HG02938 (cell line): ENCODE data around the gene RAB7A.
A peak's percentile ranks its signal among the peaks of the same experiment; 100 is the strongest.

Experiments
- ATAC-seq: cut with Tn5 transposase; IDR thresholded peaks from one replicate; pipeline ENCODE4 v1.9.1; 2021; ENCODE audit warnings: mild to moderate bottlenecking, moderate library complexity; ENCODE audit not compliant: unreplicated experiment

The RAB7A gene

GRCh38 chr3:128726023-128727016, at the start of gene RAB7A:
TSS of gene RAB7A (plus strand) at chr3:128726183. CDS start at chr3:128795368, 69,185 bp downstream.
- ATAC-seq = peak; percentile 93

DNA sequence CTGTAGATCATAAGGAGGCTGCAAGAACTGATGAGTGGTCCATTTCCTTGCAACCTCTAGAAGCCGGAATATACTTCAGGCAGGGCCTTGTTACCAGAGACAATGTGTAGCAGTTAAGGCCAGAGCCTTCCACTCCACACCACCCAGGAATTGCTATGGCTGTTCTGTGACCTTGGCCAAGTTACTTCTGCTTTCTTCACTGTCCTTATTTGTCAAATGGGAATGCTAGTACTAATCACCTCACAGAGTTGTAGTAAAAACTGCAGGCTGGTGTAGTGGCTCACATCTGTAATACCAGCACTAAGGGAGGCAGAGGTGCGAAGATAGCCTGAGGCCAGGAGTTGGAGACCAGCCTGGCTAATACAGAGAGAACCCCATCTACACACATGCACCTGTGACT, 46.6 kb upstream of the RAB7A start:
- ATAC-seq = no peak

DNA sequence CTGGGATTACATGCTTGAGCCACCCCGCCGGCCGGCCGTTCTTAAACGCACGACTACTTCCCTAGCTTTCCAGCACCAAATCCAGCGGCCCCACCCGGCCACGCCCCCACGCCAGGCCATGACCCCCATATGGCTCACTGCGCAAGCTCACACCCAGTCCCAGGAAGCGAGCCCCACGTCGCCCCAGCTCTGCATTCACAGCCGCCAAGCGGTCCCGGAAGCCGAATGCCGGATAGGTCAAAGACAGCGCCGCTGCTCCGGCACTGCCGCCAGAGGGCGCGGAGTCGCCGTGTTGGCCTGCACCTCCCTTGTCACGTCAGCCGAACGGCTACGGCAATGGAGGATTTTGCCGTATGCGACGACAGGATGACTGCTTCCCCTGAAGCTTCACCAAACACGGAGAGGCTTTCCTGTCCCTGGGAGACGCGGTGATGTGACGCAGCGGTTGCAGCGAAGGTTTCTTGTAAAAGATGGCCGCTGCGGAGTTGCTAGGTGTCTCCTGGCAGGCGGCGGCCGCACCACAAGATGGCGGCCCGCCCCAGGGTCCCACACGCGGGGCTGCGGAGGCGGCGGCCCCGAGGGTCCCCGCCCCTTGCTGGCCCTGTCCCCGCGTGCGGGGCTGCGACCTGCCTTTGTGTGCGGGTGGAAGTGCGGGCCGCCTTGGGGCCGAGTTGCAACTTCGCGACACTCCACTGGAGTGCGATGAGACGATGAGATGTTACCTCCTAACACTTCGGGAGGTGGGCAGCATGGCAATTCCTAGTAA, 45.2 kb upstream of the RAB7A start:
- peak; percentile 91 for ATAC-seq

DNA sequence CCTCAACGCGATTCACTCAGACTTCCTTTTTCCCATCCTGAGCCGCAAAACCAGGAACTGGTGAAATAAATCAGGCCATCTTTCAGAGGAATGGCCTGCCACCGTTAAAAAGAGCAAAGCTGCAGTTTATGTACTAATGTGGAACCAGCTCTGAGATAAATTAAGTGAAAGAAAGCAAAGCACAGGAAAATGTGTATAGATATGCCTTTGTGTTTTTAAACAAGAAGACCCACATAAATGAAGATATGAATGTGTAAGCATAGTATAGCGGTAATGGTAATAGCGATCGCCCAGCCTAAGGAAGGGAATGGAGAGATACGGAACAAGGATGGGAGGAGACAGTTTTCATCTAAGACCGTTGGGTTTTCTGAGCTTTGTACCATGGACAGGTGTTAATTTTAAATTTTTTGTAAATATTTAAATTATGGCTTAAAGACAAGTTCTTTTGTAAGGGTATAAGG, 44.6 kb upstream of the RAB7A start:
- ATAC-seq = no peak

DNA sequence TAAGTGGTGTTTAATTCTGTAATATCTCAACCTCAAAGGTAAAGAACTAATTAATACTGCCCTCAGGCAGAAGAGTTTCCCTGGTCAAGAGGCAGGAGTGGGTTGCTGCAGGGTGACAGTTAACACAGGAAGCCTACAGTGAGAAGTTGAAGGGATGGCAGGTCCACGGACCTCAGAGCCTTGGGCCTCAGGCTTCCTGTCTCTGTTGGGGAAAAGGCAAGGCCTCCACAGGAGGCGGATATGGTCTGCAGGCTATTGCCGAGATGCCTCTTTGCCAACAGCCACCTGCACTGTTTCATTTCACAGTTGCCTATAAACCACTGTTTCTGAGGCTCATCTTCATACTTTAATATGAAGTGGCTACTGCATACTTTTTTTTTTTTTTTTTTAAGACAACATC, 42.0 kb upstream of the RAB7A start:
- no peak for ATAC-seq

GRCh38 chr3:128684986-128685726, 40.8 kb upstream of the RAB7A start:
- ATAC-seq = no peak

- no peak for ATAC-seq
Observed at GRCh38 chr3:128686465-128686864, 39.5 kb upstream of the RAB7A start.

DNA sequence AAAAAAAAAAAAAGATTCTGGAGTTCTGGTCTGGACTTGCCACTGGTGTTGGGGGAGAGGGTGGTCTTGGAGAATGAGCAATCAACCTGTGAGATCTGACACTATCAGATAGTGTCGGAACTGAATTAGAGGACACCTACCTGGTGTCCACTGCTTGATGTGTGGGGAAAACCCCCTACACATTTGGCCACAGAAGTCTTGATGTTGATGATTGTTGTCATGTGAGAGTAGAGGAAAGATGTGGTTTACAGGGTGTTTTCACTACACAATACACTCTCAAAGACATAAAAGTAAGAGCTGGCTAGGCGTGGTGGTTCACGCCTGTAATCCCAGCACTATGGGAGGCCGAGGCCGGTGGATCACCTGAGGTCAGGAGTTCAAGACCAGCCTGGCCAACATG, 36.9 kb upstream of the RAB7A start:
- no peak for ATAC-seq

DNA sequence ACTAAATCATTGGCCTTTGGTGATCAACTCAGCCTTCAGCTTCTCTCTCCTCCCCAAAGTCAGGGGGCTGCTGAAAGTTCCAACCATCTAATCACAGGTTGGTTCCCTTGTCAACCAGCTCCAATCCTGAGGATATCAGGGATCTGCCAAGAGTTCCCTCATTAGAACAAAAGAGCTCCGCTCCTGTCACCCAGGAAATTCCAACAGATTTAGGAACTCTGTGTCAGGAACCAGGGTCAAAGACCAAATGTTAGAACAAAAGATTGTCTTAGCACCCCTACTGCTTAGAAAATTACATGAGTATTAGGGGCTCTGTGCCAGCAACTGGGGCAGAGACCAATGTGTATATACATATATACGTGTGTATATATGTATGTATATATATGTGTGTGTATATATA, 32.3 kb upstream of the RAB7A start:
- ATAC-seq = no peak

DNA sequence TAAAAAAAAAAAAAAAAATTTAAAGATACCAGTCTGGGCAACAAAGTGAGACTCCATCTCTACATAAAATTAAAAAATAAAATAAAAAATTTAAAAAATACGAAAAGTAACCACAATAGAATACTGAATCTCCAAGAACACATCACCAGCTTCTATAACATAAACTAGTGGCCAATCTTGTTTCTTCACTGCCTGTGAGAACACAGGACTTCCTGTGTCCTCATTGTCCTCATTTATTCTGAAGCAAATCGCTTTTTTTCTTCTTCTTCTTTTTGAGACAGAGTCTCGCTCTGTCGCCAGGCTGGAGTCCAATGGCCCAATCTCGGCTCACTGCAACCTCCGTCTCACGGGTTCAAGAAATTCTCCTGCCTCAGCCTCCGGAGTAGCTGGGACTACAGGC, 28.6 kb upstream of the RAB7A start:
- no peak for ATAC-seq

- no peak for ATAC-seq
Observed at GRCh38 chr3:128698211-128699047, 27.6 kb upstream of the RAB7A start.

GRCh38 chr3:128701342-128702212, 24.4 kb upstream of the RAB7A start:
- ATAC-seq = no peak

DNA sequence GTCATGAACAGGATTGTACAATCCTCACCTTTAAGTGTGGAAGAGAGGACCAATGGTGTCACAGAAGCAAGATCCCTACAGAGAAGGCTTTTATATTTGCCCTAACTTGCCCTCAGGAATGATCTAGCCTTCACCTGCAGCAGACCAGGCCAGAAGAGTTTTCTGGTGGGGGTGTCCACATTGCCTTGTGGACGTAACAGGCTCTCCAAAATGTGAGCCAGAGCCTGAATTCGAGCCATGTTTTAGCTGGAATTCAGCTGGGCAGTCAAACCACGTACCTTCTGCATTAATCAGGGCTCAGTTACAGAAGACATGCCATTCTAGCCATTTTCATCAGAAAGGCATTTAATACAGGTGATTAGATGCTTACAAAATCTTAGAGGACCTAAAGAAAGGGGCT, 23.6 kb upstream of the RAB7A start:
- ATAC-seq = no peak

DNA sequence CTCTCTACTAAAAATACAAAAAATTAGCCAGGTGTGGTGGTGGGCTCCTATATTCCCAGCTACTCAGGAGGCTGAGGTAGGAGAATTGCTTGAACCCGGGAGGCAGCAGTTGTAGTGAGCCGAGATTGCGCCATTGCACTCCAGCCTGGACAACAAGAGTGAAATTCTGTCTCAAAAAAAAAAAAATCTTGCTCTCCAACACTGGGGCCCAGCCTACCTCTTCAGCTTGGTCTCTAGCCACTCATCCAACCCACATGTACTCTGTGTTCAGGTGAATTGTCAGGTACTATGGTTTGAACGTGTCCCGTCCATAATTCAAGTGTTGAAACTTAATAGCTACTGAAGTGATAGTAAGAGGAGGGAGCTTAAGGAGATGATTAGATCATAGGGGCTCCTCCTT, 22.4 kb upstream of the RAB7A start:
- no peak for ATAC-seq

GRCh38 chr3:128706086-128706615, 19.8 kb upstream of the RAB7A start:
- ATAC-seq = no peak

DNA sequence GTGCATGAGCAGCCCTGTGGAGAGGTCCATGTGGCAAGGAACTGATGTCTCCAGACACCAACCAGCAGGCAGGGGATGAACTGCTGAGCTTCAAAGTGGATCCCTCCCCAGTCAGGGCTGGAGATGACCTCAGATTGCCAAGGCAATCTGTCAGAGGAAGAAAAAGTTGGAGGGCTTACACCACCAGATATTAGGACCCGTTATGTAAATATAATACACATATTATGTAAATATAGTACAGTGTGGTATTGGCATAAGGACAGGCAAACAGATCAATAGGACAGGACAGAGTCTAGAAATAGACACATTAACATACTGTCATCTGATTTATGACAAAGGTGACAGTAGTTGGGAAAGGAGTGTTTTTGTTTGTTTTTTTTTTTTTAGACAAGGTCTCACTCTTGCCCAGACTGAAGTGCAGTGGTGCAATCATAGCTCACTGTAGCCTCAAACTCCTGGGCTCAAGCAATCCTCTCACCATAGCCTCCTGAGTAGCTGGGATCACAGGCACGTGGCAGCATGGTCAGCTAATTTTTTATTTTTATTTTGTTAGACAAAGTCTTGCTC, 18.0 kb upstream of the RAB7A start:
- no peak for ATAC-seq

GRCh38 chr3:128709038-128709437, 16.9 kb upstream of the RAB7A start:
- no peak for ATAC-seq

DNA sequence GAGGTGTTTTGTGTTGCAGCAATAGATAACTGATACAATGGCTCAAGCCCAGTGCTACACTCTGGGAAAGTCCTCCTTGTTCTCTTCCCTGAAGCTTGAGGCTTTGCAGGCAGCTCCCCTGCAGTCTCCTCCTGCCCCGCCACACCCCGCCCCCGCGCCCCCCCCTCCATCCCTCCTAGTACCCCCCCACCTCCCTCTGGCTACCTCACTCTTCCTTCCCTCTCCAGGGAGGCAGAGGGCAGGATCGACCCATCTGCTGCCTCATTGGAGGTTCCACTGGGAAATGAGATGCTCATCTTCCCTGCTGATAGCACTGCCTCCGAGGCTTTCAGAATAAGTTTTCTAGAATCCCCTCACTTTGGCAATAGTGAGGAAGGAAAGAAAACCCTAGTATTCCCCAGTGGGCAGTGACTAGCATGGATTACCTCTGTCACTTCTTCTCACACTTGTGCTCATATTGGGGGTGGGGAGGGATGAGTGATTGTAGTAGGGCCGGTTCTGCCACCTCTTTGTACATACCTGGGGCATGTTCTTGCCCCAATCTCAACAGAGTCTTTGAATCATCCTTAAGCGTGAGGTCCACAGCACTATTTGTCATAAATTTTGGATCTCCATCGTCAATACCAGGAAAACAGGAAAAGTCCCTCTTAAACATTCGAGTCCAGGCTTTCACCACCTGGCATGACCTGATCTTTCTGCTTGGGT, 16.3 kb upstream of the RAB7A start:
- no peak for ATAC-seq
